Astrocyte of the hippocampus (primary cell): ENCODE data around the gene TSGA10.
"Not testable (repeated sequence)": the region's sequence is repeated elsewhere in the genome, so short reads cannot be mapped to it uniquely, and the experiment has no call there.

ENCODE experiments used
- DNase-seq: peaks from one replicate; pipeline ENCODE4 v3.0.0; 2011; ENCODE audit warnings: low read depth, low spot score

Gene TSGA10, protein sequence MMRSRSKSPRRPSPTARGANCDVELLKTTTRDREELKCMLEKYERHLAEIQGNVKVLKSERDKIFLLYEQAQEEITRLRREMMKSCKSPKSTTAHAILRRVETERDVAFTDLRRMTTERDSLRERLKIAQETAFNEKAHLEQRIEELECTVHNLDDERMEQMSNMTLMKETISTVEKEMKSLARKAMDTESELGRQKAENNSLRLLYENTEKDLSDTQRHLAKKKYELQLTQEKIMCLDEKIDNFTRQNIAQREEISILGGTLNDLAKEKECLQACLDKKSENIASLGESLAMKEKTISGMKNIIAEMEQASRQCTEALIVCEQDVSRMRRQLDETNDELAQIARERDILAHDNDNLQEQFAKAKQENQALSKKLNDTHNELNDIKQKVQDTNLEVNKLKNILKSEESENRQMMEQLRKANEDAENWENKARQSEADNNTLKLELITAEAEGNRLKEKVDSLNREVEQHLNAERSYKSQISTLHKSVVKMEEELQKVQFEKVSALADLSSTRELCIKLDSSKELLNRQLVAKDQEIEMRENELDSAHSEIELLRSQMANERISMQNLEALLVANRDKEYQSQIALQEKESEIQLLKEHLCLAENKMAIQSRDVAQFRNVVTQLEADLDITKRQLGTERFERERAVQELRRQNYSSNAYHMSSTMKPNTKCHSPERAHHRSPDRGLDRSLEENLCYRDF

DNA sequence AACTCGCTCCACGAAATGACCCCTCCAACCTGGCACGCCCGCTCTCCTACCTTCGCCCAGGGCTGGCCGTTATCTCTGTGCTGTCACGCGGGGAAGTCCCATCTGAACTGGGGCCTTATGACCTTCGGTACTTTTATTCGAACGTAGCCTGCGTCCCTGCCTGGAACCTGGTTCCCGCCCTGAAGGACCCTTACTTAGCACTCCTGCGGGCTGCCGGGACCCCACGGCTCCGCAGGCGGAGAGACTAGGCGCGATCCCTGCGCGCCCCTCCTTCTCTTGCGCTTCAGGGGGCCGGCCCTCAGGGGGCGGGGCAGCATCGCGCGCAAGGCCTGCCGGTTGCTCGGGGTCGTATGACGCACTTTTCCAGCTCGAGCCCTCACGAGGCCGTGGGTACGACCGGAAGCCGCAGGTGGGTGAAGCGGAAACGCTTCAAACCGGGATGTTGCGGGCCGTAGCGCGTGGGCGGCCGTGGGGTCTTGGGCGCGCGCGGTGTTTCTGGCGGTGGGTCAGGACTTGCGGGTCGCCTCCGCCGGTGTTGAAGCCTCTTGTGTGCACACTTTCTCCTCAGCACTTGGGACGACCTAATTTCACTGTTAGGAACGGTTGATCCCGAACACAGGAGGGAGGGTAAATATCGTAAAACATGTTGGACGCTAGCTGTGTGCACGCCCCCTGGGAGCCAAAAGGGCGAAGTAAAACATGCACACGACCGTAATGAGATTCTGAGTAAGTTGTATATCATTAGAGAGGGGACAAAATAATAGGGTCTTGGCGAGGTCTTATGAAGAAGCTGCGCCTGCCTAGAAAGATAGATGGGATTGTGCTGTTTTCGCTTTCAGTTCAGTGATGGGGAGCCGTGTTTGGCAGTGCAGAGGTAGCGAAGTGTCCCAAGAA lies at the start of gene TSGA10, which contains the start of gene LIPT1:
TSS of gene TSGA10 (minus strand) at position 300 of the 894 bp plus-strand sequence. CDS start 45,503 bp downstream, outside the sequence.
TSS of gene LIPT1 (plus strand) at position 325 of the 894 bp plus-strand sequence. CDS start 6,991 bp downstream, outside the sequence.
- peak; percentile 96 for DNase-seq

GRCh38 chr2:99201959-99202678 lies 47.4 kb upstream of the TSGA10 start:
- DNase-seq = no peak

DNA sequence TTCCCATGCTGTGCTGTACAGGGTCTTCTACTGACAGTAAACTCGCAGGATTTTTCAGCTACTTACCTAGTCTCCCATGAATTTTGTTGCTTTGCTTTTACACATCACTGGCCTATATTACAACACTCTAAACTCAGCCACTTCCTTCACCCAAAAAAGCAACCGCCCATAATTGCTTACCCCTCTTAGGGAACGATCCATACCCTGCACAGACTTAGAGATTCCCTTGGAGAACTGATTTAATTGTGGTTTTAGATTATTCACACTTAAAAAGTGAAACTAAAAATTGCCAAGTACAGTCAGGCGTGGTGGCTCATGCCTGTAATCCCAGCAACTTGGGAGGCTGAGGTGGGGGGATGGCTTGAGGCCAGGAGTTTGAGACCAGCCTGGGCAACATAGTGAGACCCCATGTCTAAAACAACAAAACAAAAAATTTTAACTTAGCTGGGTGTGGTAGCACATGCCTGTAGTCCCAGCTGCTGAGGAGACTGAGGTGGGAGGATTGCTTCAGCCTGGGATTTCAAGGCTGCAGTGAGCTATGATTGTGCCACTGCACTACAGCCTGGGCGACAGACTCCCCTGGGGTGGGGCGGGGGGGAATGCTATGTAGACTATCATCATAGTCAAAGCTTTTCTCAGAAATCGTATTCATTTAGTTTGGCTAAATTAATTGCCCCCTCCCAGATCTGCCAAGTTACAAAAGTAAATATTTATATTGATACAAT lies 45.5 kb upstream of the TSGA10 start:
- DNase-seq = no peak

GRCh38 chr2:99198103-99198841 lies 43.5 kb upstream of the TSGA10 start:
- DNase-seq = no peak

DNA sequence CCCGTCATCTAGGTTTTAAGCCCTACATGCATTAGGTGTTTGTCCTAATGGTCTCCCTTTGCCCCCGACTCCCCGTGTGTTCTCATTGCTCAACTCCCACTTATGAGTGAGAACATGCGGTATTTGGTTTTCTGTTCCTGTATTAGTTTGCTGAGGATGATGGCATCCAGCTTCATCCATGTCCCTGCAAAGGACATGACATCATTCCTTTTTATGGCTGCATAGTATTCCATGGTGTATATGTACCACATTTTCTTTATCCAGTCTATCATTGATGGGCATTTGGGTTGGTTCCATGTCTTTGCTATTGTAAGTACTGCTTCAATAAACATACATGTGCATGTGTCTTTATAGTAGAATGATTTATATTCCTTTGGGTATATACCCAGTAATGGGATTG lies 37.6 kb upstream of the TSGA10 start:
- DNase-seq = not testable (repeated sequence)

DNA sequence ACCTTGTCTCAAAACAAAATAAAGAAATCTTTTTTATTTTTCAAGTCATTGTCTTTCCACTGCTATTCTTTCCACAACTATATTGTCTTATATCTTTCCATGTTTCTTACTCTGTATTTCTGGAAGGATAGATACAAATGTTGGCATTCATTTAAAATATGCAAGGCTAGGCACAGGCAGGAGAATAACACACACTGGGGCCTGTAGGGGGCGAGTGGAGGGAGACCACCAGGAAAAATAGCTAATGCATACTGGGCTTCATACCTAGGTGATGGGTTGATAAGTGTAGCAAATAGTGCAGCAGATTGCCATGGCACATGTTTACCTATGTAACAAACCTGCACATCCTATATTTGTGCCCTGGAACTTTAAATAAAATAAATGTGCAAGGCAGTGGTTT lies 35.8 kb upstream of the TSGA10 start:
- no peak for DNase-seq

DNA sequence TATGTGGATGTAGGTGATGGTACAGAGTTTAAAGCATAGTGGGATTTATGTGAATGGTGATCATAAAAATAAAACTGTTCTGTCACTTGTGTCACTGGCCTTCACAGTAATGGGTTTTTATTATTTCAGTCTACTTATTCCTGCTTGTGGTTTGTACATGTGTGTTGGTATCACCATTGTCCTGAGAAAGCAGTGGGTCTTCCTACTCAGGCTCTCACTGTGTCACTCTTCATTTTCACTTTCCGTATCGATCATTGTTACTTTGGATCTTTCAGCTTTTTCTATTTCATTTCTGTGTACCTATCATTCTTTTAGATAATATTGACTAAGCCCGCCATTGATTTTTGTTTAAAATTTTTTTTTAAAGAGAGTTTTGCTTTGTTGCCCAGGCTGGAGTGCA lies 33.6 kb upstream of the TSGA10 start:
- no peak for DNase-seq

- peak; percentile 6 for DNase-seq
These were observed 32.3 kb upstream of the TSGA10 start for GRCh38 chr2:99187011-99187410.

- DNase-seq = no peak
These were observed 30.1 kb upstream of the TSGA10 start for GRCh38 chr2:99184811-99185210.

GRCh38 chr2:99183025-99183424 lies 28.3 kb upstream of the TSGA10 start:
- DNase-seq = no peak

DNA sequence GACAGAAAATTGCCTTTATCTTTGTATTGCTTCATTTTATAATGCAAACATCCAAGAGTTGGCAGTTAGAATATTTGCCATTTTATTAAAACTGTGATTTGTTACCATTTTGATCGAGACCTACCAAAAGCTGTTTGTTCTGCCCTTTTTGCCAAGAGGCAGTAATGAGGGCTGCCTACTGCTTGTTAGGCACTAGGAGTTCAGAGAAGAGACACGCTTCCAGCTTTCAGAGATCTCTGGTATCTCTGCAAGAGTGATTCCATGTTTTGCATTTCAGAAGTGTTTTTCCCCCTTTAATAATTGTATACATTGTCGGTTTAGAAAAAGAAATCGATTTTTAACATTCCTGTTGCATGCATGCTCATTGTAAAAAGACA lies 26.9 kb upstream of the TSGA10 start:
- DNase-seq = peak; percentile 16

GRCh38 chr2:99180755-99181623 lies 26.2 kb upstream of the TSGA10 start, which contains the start of the genes MITD1 and MRPL30:
Gene MITD1, minus strand, starts transcription at chr2:99181058. Its CDS starts 77 bp downstream, at chr2:99180981.
Gene MRPL30, plus strand, starts transcription at chr2:99181184. Its CDS starts 5,020 bp downstream, at chr2:99186204.
- peak; percentile 97 for DNase-seq

DNA sequence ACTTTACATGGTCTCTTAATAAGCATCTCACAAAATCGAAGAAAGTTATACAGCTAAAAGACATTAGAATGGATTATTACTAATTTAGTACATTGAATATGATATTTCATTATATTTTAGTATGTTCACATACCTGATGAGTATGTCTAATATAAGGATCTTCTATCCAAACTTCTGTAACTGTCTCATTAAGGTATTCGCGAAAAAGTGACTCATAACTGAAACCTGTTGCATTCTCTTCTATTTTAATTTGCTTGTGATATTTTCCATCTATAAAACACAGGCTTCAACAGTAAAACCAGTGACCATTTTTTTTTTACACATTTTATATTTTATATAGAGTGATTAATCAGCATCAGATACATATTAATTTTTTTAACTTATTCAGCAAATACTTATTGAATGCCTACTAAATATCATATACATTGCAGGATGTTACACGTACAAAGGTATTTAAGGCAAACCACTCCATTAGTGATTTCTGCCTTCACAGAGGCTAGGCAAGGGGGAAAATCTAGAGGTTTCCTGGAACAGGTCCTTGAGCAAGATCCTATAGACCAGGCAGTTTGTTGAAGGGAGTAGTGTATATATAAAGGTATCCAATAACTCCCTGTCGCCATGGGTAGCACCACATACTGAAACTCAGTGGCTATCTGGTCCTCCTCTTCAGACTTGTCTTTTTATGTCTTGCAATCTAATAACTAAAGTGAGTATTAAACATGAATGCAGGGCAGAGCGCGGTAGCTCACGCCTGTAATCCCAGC lies 16.8 kb upstream of the TSGA10 start:
- no peak for DNase-seq

DNA sequence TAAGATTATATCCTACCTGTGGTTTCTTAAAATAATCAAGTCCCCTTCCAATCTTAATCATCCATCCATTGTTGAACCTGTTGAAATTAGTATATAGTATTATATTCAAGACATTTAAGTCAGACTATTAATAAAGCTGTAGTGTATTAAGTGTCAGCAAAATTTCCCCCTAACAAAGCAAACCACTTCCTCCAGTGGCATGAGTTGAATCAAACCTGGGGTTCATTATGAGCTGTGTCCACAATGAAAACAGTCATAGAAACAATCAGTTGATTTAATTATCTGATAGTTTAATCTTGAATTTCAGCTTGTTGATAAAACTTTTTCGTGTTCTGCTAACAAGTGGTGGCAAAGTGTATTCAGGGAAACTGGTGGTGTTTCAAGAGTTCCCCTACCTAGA lies 14.8 kb upstream of the TSGA10 start:
- DNase-seq = no peak

DNA sequence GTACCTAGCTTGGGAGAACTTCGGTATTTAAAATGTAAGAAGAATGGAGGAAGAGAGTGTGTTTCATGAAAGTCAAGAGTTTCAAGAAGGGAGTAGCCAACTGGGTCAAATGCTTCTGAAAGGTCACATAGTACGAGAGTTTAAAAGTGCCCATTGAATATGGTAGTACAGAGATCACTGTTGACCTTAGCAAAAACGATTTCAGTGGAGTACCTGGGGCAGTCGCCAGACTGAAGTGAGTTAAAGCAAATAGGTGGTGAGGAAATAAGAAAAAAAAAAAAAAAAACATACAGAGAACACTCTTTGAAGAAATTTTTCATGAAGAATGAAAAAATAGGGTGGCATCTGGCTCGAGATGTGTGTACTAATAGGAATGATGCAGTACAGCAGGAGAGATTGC lies 11.5 kb upstream of the TSGA10 start:
- DNase-seq = no peak

GRCh38 chr2:99159594-99159993 lies 4.9 kb upstream of the TSGA10 start:
- no peak for DNase-seq

DNA sequence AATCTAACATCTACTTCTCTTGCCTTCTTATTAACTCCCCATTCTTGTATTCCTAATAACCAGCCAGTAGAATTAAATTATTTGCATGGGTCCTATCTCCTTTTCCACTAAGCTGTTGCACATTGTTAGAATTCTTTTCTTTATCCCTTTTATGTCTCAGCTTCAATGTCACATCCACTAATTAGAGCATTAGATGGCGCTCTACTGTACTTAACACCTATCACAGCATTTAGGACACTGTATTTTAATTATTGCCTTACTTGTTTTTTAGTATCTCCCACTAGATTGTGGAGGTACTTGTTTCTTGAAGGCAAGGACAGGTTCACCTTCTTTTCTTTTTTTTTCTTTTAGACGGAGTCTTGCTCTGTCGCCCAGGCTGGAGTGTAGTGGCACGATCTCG lies 3.9 kb upstream of the TSGA10 start:
- no peak for DNase-seq

- DNase-seq = no peak
These were observed 2.1 kb upstream of the TSGA10 start for GRCh38 chr2:99156891-99157290.
